HG02840 (cell line): ENCODE measurements around the gene SPA17.

Experiments
- ATAC-seq: cut with Tn5 transposase; IDR thresholded peaks from one replicate; pipeline ENCODE4 v1.9.1; 2021; ENCODE audit warnings: mild to moderate bottlenecking, moderate library complexity, moderate number of reproducible peaks; ENCODE audit not compliant: unreplicated experiment, low FRiP score

Gene SPA17

GRCh38 chr11:124673333-124674167 lies at the start of gene SPA17, which contains the start of gene SIAE:
SPA17 (plus strand) TSS chr11:124673904; CDS start chr11:124675265, 1,361 bp downstream.
SIAE (minus strand) TSS chr11:124673739; CDS start chr11:124673708, 31 bp downstream.
- ATAC-seq, result peak; percentile 92

GRCh38 chr11:124625504-124626168 lies 48.1 kb upstream of the SPA17 start:
- ATAC-seq, result no peak

GRCh38 chr11:124627546-124627945 lies 46.2 kb upstream of the SPA17 start:
- no peak for ATAC-seq

GRCh38 chr11:124629961-124630360 lies 43.7 kb upstream of the SPA17 start:
- ATAC-seq, result no peak

- no peak for ATAC-seq
These were observed 40.3 kb upstream of the SPA17 start for GRCh38 chr11:124633355-124633754.

GRCh38 chr11:124635932-124636331 lies 37.8 kb upstream of the SPA17 start:
- no peak for ATAC-seq

- ATAC-seq, result no peak
These were observed 35.2 kb upstream of the SPA17 start for GRCh38 chr11:124638500-124638899.

- no peak for ATAC-seq
These were observed 34.5 kb upstream of the SPA17 start for GRCh38 chr11:124639186-124639585.

- no peak for ATAC-seq
These were observed 33.0 kb upstream of the SPA17 start for GRCh38 chr11:124640666-124641065.

GRCh38 chr11:124642628-124643027 lies 31.1 kb upstream of the SPA17 start:
- no peak for ATAC-seq

- no peak for ATAC-seq
These were observed 30.6 kb upstream of the SPA17 start for GRCh38 chr11:124643042-124643604.

- no peak for ATAC-seq
These were observed 29.9 kb upstream of the SPA17 start for GRCh38 chr11:124643605-124644425.

- no peak for ATAC-seq
These were observed 29.1 kb upstream of the SPA17 start for GRCh38 chr11:124644426-124645280.

- no peak for ATAC-seq
These were observed 27.6 kb upstream of the SPA17 start for GRCh38 chr11:124646148-124646547.

- no peak for ATAC-seq
These were observed 25.1 kb upstream of the SPA17 start for GRCh38 chr11:124648610-124649009.

- ATAC-seq, result no peak
These were observed 16.7 kb upstream of the SPA17 start for GRCh38 chr11:124656774-124657630.

- no peak for ATAC-seq
These were observed 15.8 kb upstream of the SPA17 start for GRCh38 chr11:124657904-124658303.

- no peak for ATAC-seq
These were observed 15.2 kb upstream of the SPA17 start for GRCh38 chr11:124658501-124658900.

GRCh38 chr11:124658986-124659385 lies 14.7 kb upstream of the SPA17 start:
- ATAC-seq, result no peak
